Stimulated activated CD4-positive, alpha-beta T cell treated with anti-CD3 and anti-CD28 coated beads, TNF-alpha, amount 100 ng/mL, for 48 hours (primary cell): Measurements from ENCODE around the gene OLA1.
"Not testable (repeated sequence)": the region's sequence is repeated elsewhere in the genome, so short reads cannot be mapped to it uniquely, and the experiment has no call there.

Experiments used
- DNase-seq, 3 donors: peaks; one replicate each; pipeline ENCODE4 v3.0.0-alpha.2; 2020; ENCODE audit warnings: low read depth in 3 of 3

The OLA1 gene

DNA sequence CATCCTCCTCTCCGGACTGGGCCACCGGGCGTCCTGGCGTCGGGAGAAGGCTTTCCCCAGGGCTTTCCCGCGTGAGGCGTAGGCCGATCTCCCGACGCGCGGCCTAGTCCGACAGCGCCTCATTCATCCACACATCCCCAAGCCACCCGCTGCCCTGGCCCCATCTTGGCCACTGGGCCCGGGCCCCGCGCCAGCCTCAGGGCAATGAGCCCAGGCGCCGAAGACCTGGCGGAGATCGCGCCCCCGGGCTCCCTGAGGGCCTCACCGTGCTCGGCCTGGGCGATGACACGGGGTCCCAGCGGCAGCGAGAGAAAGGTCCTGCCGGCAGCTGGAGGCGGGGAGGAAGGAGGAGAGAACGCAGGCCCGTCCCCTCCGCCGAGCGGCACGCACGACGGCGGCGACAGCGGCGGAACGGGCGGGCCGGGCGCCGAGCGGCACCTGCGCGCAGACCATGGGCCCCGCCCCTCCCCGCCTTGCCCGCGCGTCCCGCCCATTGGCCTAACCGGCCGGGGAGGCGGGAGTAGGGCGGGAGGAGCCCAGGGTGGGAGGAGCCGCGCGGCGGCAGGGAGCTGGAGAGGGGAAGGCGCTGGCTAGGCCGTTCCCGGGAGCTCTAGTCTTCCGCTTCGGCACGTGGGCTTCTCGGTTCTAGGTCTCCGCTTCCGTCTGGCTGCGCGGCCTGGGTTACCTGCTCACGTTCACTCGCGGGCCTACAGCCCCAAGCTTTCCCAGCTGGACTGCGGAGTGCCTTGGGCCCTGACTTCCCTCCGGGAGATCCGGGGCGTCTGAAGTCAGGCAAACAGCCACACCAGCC, at the start of gene OLA1:
Gene OLA1, minus strand, starts transcription at position 346 of the 811 bp plus-strand sequence. CDS start 1,717 bp downstream, outside the sequence.
- peak; percentile 92 to 98 (median 94) for DNase-seq

DNA sequence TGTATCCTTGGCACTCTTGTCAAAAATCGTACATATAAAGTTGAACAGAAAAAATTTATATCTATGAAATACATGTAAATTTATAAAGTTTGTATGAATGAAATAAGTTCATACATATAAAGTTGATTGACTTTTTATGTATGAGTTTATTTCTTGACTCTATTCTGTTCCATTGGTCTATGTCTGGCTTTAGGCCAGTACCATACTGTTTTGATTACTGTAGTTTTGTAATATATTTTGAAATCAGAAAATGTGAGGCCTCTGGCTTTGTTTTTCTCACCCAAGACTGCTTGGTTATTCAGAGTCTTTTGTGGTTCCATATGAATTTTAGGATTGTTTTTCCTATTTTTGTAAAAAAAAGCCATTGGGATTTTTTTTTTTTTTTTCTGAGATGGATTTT, 44.6 kb upstream of the OLA1 start:
- no peak for DNase-seq

DNA sequence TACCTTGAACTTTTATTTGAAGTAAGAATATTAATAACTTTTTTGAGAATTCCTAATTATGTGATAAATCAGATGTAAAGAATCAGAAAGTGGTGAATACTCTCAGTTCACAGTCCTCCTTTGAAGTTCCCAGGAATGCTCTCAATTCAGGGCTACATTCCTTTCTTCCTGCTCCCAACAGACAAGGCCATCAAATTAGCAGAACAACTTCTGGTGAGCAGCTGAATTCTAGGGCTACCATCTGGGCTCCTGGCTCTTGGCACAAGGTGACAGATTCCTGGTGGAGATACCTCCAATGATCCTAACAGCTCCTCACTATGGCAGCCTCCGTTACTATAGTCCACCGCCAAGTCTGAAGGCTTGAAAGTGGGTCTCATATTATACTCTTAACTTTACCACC, 37.8 kb upstream of the OLA1 start:
- no peak for DNase-seq

DNA sequence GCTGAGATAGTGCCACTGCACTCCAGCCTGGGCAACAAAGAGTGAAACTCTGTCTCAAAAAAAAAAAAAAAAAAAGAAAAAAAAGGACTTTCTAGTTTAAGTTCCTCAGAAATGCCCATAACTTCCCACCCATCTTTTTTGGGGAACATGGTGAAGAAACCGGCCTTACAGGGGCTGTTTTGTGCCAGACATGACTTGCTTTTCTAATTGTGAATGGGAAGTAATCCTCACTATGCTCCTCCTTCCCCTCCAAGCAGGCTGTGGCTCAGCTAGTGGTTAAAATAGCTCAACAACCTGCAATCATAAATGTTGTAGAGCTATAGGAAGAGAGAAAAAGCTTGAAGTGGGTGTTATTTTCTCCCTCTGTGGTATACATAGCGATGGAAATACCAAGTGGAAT, 34.1 kb upstream of the OLA1 start:
- no peak for DNase-seq

DNA sequence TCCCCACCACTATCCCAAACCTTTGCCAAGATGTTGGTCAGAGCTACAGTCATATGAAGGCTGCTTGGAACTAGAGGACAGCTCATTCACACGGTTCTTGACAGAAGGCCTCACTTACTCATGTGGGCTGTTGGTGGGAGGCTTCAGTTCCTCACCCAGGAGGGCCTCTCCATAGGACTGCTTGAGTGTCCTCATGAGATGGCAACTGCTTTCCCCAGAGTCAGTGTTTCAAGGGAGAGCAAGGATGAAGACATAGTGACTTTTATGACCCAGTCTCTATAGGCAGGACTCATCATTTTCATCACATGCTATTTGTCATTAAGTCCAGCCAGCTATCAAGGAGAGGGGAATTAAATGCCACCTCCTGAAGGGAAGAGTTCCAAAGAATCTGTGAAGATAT, 33.4 kb upstream of the OLA1 start:
- DNase-seq, result no peak

DNA sequence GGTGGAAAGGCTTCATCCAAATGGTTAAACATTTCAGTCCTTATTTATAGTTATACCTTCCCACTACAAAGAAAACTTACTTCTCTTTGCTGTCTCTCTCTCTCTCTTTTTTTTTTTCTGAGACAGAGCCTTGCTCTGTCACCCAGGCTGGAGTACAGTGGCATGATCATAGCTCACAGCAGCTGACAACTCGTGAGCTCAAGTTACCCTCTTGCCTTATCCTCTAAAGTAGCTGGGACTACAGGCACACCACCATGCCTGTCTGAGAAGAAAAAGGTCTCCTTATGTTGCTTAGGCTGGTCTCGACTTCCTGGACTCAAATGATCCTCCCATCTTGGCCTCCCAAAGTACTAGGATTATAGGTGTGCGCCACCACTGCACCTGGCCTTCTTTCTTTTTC, 32.3 kb upstream of the OLA1 start:
- DNase-seq, result no peak

DNA sequence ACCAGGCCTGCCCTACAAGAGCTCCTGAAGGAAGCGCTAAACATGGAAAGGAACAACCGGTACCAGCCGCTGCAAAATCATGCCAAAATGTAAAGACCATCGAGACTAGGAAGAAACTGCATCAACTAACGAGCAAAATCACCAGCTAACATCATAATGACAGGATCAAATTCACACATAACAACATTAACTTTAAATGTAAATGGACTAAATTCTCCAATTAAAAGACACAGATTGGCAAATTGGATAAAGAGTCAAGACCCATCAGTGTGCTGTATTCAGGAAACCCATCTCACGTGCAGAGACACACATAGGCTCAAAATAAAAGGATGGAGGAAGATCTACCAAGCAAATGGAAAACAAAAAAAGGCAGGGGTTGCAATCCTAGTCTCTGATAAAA, 21.9 kb upstream of the OLA1 start:
- not testable (repeated sequence) for DNase-seq

DNA sequence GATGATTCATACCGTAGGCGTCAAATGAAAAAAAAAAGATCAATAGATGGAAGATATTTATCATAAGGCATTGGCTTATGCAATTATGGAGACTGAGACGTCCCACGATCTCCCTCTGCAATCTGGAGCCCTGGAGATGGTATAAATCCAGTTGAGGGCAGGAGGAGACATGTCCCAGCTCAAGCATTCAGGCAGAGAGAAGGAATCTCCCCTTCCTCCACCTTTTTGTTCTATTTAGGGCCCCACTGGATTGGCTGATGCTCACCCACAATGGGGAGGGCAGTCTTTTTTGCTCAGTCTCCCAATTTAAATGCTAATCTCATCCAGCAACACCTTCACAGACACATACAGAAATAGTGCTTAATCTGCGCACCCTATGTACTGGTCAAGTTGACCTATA, 18.0 kb upstream of the OLA1 start:
- DNase-seq, result no peak

DNA sequence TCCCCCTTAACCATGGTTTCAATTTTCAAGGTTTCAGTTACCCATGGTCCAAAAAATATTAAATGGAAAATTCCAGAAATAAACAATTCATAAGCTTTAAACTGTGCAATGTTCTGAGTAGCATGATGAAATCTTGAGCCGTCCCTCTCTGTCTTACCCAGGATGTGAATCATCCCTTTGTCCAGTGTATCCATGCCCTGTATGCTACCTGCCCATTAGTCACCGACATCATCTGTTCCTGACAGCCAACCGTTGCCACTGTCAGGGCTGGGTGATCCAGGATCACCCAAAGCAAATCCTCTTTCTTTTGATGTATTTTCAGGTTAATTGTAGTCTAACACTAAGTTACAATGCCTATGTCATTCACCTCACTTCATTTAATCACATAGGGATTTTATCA, 15.7 kb upstream of the OLA1 start:
- DNase-seq, result no peak

DNA sequence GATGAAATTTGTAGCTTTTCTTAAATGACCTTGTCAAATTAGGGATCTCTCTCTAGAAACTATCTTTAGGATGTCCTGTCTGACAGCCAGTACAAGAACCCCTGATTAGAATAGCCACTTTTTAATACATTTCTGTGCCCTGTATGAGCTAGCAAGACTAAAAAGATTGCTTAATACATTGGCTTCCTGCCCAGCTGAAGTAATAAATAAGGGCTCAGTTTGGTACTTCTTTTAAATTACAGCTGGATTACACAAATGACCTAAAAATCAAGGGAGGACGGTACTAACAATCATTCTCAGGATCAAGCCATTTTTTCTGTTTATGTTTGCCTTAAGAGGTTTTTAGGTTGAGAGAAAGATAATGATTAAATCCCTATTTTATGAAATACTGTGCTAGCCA, 11.6 kb upstream of the OLA1 start:
- no peak for DNase-seq

DNA sequence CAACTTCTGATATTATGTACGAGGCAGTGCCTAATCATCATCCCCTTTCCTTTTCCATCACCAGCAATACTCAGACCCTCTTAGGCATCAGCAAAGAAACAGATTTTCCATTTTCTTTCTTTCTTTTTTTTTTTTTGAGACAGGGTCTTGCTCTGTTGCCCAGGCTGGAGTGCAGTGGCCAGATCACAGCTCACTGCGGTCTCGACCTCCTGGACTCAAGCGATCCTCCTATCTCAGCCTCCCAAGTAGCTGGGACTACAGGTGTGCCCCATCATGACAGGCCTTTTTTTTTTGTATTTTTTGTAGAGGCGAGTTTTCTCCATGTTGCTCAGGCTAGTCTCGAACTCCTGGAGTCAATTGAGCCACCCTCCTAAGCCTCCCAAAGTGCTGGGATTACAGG, 5.9 kb upstream of the OLA1 start:
- no peak for DNase-seq

DNA sequence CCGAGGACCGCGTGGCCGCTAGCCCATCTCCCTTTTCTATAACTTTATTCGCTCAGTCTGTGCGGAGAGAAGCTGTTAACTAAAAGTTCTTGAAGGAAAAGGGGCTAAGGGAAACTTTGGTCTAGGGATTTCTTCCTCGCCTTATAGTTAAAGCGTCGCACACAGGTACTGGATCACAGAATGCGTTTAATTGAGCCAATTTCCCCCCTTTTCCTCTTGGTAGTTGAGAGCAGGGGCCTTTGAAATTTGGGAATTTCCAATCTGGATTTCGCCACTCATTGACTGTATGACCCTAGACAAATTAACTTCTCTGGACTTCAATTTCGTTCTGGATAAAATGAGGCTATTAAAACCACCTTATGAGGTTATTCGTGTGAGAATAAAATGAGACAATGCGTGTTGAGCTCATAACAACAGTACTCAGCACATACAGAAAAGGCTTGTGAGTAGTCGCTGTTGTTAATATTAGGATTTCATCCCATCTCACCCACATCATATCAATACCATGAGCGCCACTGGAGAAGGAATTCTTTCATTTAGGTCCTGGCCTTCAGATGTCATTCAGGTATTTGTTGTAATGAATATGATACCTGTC, 763 bp upstream of the OLA1 start:
- DNase-seq, result no peak

DNA sequence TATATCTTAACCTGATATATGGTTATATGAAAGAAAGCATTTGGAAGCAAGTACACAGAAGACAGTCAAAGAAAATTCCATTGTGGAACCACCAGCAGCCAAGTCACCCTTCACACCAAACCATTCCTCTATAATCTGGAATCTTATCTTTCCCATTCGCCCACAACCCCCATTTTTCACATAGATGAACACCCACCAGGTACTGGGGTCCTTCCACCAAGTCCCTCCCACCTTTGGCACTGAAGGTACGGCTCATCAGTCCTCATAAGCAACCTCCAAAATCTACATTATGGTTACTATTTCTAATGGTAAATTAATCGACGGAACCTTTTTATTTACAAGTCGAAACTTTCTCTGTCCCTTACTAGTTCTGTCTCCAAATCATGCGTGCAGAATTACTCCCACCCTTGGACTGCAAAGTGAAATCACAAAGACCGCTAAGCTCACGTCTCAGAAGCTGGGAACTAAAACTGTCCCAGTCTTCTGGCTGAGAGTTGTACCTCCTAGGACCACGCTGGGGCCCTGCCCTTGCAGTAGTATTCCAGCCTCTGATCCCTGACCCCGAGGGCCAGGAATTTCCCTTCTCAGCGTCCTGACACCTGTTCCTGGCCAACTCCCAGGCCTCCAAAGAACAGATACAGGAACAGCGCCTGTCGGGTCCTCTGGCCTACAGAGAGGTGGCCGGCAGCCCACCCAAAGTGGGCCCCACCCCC, 702 bp downstream of the OLA1 start:
- no peak for DNase-seq

DNA sequence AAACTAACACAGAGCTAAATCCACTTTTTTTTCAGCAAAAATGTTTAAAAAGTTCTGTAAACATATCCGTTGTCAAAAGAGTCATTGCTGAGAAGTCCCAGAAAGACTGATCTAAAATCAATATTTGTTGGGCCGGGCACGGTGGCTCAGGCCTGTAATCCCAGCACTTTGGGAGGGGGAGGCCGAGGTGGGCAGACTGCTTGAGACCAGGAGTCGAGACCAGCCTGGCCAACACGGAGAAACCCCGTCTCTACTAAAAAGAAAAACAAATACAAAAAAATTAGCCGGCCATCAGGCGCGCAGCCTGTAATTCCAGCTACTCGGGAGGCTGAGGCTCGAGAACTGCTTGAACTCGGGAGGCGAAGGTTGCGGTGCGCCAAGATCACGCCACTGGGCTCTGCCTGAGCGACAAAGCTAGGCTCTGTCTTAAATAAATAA, 1.4 kb downstream of the OLA1 start:
- no peak for DNase-seq

DNA sequence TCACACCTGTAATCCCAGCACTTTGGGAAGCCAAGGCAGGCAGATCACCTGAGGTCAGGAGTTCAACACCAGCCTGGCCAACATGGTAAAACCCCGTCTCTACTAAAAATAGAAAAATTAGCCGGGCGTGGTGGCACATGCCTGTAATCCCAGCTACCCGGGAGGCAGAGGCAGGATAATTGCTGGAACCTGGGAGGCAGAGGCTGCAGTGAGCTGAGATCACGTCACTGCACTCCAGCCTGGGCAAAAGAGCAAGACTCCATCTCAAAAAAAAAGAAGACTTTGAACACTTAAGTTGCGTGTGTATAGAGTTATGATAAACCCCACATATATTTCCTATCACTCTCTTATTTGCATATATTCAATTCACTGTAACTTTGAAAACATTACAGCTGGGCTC, 2.7 kb downstream of the OLA1 start:
- DNase-seq, result not testable (repeated sequence)

DNA sequence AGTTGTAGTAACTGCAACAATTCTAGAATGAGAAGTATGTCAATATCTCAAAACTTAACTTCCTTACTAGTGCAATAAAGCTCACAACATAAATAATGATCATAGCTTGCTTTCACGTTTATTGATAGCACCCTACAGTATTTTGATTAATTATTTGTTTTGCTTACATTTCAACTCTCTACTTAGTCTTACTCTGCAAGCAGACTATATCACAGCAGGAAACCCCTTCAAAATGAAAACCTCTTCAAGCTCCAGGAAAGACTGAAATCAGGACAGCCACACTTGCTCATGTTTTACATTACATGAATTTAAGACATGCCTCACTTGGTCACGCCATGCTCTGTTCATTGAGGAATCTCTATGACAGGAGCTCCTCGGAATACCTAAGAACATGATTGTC, 3.3 kb downstream of the OLA1 start:
- no peak for DNase-seq

DNA sequence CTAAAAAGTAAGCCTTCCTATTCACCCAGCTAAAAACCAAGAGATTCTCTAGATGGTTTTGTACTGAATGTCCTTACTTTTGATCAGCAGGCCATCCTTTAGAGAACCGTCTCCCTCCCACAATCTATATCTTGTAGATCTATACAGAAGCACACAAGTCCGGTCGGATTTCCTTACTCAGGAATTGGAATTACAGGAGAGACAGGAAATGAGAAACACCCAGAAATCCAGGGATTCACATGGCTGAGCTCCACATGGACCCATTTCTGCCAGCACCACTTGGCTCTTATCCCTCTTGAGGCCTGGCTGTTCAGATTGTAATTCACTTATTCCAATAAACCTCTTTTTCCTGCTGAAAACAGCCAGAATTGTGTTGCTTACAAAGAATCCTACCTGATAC, 4.5 kb downstream of the OLA1 start:
- no peak for DNase-seq

DNA sequence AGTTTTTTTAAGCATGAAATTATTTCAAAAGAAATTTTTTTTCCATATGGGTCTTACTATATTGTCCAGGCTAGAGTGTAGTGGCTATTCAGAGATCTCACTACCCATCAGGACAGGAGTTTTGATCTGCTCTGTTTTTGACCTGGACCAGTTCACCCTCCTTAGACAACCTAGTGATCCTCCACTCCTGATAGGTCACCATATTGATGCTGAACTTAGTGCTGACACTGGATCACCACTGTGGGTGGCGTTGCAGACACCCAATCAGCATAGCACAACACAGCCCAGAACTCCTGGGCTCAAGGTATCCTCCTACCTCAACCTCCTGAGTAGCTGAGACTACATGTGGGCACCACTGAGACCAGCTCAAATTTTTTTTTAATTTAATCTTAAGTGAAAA, 8.2 kb downstream of the OLA1 start:
- DNase-seq, result no peak

DNA sequence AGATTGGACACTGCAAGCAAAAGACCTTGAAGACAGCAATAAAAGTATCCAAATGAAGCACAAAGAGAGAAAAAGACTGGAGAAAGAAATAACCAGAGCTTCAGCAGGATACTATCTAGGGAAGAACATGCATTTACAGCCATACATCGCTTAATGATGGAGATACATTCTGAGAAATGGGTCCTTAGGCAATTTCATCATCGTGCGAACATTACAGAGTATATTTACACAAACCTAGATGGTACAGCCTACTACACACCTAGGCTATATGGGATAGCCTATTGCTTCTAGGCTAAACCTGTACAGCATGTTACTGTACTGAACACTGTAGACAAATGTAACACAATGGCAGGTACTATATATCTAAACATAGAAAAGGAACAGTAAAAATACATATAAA, 11.9 kb downstream of the OLA1 start:
- DNase-seq, result no peak

DNA sequence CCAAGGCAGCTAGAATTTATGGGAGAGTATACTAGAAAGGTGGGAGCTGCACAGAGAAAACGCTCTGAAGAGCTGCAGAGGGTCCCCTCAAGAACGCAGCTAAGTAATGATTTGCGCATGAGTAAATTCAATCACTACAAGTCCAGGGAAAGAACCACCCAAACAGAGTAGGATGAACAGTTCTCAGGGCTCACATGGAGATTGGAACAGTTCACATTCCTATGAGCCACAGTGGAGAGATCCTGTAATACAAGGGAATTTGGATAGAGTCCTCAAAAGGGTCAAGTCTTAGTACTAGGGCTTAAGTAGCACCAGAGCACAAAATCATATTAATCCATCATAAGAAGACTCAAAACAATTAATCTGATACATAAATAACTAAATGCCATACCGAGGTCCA, 12.7 kb downstream of the OLA1 start:
- DNase-seq, result no peak

DNA sequence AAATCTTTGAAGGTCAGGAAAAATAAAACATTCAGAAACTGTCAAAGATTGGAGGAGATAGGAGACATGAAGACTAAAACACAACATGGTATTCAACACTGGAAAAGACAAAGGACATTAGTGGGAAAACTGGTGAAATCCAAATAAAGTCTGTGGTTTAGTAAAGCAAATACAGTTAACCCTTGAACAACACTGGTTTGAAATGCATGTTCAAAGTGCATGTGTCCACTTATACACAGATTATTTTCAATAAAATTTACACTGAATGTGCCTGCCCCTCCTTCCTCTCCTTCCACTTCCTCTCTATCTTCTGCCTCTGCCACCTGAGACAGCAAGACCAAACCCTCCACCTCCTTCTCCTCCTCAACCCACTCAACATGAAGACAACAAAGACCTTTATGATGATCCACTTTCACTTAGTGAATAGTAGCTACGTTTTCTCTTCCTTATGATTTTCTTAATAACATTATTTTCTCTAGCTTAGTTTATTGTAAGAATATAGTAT, 14.5 kb downstream of the OLA1 start:
- DNase-seq, result no peak

DNA sequence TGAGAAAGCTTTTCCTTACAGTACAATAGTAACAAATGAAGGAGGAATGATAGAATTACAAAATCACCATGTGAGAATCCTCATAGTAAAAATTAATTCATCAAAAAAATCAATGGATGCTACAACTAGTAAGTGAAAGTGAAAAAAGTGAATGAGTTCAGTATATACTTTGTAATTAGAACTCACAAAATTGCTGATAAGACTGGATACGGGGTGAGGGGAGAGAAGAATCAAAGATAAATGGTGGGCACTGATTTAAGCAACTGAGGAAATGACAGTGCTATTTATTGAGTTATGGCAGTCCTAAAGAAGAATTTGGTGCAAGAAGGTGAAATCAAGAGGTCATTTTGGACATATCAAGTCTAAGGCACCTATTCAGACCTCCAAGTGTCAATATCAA, 20.6 kb downstream of the OLA1 start:
- no peak for DNase-seq
